GM12864 (cell line): ENCODE measurements around the gene KCNMA1.

Source experiments
- DNase-seq: peaks from one replicate; pipeline ENCODE4 v3.0.0-alpha.2; 2011; ENCODE audit warnings: low read depth
- H3K4me3 ChIP-seq: 2 replicates; pipeline ENCODE4 v1.5.1; 2011; ENCODE audit warnings: mild to moderate bottlenecking, low read depth, low read length, control low read depth
- TF ChIP-seq, protein P1 (sequence below): IDR thresholded peaks from 2 replicates; pipeline ENCODE4 v1.5.1; 2011; ENCODE audit warnings: low read depth, mild to moderate bottlenecking, moderate library complexity, low read length, control low read depth, inconsistent platforms; ENCODE audit errors: missing control alignments

KCNMA1 gene

GRCh38 chr10:77681839-77682238 is 44.2 kb upstream of the KCNMA1 start:
- no peak overlapping the region for H3K4me3 ChIP-seq
- no peak for DNase-seq
- TF ChIP-seq, protein P1, sequence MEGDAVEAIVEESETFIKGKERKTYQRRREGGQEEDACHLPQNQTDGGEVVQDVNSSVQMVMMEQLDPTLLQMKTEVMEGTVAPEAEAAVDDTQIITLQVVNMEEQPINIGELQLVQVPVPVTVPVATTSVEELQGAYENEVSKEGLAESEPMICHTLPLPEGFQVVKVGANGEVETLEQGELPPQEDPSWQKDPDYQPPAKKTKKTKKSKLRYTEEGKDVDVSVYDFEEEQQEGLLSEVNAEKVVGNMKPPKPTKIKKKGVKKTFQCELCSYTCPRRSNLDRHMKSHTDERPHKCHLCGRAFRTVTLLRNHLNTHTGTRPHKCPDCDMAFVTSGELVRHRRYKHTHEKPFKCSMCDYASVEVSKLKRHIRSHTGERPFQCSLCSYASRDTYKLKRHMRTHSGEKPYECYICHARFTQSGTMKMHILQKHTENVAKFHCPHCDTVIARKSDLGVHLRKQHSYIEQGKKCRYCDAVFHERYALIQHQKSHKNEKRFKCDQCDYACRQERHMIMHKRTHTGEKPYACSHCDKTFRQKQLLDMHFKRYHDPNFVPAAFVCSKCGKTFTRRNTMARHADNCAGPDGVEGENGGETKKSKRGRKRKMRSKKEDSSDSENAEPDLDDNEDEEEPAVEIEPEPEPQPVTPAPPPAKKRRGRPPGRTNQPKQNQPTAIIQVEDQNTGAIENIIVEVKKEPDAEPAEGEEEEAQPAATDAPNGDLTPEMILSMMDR = no peak

- TF ChIP-seq, protein P1 = no peak
- DNase-seq = no peak
- H3K4me3 ChIP-seq = no peak overlapping the region
Measured at GRCh38 chr10:77680811-77681210, 43.2 kb upstream of the KCNMA1 start.

DNA sequence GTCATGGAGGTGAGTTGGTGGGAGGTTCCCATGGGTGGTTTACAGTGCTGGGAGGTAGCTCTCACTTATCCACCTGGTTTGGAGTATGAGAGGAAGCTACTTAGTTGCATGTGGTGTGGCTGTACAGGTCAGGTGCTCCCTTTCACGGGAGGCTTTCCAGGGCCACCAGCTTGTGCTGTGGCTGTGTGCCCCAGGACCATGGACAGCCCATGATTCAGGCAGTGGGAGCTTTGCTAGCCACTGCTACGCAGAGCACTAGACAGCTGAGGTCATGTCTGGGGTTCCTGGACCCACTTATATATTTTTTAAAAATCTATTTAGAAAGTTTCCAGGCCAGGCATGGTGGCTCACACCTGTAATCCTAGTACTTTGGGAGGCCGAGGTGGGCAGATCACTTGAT is 42.5 kb upstream of the KCNMA1 start:
- H3K4me3 ChIP-seq = no peak overlapping the region
- TF ChIP-seq, protein P1 = no peak
- no peak for DNase-seq

GRCh38 chr10:77679217-77679616 is 41.6 kb upstream of the KCNMA1 start:
- no peak overlapping the region for H3K4me3 ChIP-seq
- no peak for DNase-seq
- TF ChIP-seq, protein P1 = no peak

DNA sequence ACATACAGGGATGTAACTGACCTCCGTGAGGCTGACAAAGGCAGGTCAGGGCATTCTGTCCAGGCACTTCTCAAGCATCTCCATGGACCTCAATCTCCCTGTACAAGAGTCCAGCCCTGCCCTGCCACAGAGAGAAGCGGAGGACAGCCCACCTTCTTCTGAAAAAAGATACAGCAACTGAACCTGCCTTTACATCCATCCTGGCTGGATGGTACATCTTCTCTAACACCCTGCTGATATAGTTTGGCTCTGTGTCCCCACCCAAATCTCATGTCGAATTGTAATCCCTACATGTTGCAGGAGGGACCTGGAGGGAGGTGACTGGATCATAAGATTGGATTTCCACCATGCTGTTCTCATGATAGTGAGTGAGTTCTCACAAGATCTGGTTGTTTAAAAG is 40.5 kb upstream of the KCNMA1 start:
- H3K4me3 ChIP-seq = no peak overlapping the region
- TF ChIP-seq, protein P1 = no peak
- no peak for DNase-seq

DNA sequence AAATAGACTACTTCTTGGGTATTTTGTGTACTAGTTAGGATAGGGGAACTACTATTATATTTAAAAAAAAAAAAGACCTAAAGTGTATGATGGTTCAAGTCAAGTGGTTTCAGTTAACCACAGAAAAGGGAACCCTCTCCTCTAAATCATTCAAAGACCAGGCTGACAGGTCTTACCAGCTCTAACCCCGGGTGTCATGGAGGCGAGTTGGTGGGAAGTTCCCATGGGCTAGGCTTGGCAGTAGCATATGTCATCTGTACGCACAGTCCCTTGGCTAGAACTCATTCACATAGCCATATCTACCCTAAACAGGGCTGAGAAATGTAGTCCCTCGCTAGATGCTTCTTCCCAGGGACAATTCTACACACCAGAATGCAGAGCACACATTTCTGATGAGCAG is 37.7 kb upstream of the KCNMA1 start:
- TF ChIP-seq, protein P1 = no peak
- no peak for DNase-seq
- H3K4me3 ChIP-seq = no peak overlapping the region

DNA sequence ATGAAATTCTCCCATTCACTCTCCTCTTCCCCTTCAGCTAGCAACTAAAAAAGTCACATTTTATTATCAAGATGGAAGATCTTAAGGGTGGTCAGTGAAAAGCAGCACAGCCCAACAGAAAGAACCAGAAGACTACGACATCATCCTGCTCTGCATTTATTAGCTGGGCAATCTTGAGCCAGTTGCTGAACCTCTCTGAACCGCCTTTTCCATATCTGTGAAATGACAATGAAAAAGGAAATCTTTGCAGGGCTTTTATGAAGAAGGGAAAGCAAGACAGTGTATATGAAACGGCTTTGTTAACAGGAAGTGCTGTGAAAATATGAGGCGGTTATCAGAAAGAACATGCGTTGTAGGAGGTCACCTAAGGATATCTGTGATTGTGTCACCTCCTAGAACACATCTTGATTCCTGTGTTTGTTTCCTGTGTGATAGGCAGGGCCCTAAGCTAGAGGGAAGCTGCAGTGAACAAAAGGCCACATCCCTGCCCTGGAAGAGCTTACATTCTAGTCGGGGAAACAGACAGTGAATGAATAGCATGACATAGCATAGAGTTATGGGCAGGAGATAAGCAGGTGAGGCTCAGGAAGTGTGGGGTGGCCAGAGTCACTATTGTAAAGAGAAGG is 36.0 kb upstream of the KCNMA1 start:
- H3K4me3 ChIP-seq = no peak overlapping the region
- DNase-seq = no peak
- TF ChIP-seq, protein P1 = no peak
